SKM-1 (cell line): Measurements from ENCODE around the gene WBP2NL.

Experiments used
- DNase-seq: peaks from one replicate; lab custom pipeline; 2025; ENCODE audit not compliant: unreplicated experiment; lab: John Stamatoyannopoulos, UW

WBP2NL gene

GRCh38 chr22:42026705-42027104 lies 28.1 kb downstream of the WBP2NL start:
- no peak for DNase-seq

DNA sequence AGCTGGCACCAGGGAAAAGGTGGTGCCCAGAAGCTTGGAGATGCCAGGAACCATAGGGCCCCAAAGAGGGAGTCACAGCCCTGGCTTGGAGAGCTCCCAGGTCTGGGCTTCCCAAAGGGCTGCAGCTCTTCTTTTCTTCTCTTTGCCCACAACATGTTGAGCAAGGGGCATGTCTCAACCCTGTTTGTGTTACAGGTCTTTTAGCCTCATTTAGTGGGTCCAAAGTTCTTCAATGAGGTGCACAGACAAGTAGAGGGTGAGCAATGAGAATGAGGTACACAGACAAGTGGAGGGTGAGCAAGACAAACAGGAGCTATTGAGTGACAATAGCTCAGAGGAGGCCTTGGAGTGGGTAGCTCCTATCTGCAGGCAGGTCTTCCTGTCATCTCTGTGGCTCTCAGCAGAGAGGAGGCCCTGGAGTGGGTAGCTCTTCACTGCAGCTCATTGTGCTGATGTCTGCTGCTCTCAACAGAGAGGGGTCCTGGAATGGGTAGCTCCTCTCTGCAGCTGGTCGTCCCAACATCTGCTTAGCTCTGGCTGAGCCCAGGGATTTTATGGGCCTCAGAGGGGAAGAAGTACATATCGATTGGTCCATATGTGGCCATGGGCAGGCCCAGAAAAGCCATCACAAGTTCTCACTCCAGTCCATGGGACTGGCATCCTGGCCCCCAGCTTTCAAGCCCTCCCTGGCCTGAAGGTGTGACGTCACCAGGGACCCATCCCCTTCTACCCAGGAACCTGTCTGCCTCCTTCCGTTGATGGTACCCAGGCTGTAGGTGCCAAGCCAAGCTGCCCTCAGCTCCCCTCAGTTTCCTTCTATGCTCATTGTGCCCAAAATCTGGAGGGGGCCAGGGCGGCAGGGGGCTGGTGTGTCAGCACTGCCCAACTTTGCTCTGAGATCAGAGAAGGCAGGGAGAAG lies 34.9 kb downstream of the WBP2NL start:
- DNase-seq: no peak

- DNase-seq: no peak
These were observed 36.7 kb downstream of the WBP2NL start for GRCh38 chr22:42035256-42035655.

- DNase-seq: no peak
These were observed 40.7 kb downstream of the WBP2NL start for GRCh38 chr22:42039271-42039670.

GRCh38 chr22:42041784-42042183 lies 43.2 kb downstream of the WBP2NL start:
- no peak for DNase-seq

DNA sequence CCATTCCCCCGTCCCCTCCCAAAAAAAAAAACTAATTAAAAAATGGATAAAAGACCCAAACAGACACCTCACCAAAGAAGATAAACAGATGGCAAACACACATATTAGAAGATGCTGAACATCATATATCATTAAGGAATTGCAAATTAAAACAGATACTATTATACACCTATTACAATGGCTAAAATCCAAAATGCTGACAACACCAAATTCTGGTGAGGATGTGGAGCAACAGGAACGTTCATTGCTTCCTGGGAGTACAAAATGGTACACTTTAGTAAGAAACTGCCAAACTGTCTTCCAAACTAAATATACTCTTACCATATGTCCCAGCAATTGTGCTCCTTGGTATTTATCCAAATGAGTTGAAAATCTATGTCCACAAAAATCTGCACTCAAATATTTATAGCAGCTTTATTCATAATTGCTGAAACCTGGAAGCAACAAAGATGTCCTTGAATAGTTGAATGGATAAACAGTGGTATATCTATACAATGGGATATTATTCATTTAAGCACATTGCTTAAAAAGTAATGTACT lies 52.1 kb downstream of the WBP2NL start:
- no peak for DNase-seq

- DNase-seq: no peak
These were observed 54.2 kb downstream of the WBP2NL start for GRCh38 chr22:42052765-42053164.

- DNase-seq: no peak
These were observed 58.3 kb downstream of the WBP2NL start for GRCh38 chr22:42056757-42057511.

- DNase-seq: no peak
These were observed 61.9 kb downstream of the WBP2NL start for GRCh38 chr22:42060489-42060888.

GRCh38 chr22:42061041-42061440 lies 62.5 kb downstream of the WBP2NL start:
- no peak for DNase-seq

GRCh38 chr22:42062506-42063170 lies 64.0 kb downstream of the WBP2NL start:
- no peak for DNase-seq

DNA sequence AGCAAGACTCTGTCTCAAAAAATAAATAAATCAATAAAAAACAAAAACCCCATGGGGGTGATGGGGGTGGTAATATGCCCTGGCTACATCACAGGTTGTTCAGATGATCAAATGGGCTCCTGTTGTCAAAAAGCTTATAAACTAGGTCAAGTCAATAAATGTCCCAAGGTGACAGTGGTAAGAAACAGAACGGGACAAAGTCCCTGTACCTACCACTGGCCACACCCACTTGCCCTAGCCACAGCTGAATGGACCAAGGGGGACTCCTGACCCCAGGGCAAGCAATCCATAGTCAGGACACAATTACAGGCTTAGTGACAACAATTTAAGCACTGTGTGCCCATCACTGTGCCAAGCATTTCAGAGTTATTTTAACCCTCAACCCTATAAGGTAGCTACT lies 66.0 kb downstream of the WBP2NL start:
- DNase-seq: no peak

- no peak for DNase-seq
These were observed 67.0 kb downstream of the WBP2NL start for GRCh38 chr22:42065438-42066125.

GRCh38 chr22:42066126-42066761 lies 67.7 kb downstream of the WBP2NL start:
- no peak for DNase-seq

GRCh38 chr22:42066937-42067336 lies 68.3 kb downstream of the WBP2NL start:
- DNase-seq: no peak

GRCh38 chr22:42067671-42068251 lies 69.2 kb downstream of the WBP2NL start:
- no peak for DNase-seq

DNA sequence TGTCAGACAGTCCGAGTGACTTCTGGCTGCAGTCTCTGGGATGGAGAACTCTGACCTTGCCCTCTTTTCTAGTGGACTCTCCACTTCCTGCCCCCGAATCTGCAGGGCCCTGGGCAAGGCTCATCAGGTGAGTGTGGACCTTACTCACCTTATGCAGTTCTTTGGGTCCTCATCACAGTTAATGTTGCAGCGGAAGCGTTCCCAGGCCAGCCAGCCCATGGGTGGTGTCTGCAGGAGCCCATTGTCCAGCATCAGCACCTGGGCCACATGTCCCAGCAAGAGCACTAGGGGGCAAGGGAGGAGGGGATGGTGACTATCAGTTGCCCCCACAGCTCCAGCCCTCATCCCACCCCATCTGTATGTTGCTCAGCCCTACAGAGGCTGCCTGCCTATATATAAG lies 69.7 kb downstream of the WBP2NL start:
- no peak for DNase-seq

DNA sequence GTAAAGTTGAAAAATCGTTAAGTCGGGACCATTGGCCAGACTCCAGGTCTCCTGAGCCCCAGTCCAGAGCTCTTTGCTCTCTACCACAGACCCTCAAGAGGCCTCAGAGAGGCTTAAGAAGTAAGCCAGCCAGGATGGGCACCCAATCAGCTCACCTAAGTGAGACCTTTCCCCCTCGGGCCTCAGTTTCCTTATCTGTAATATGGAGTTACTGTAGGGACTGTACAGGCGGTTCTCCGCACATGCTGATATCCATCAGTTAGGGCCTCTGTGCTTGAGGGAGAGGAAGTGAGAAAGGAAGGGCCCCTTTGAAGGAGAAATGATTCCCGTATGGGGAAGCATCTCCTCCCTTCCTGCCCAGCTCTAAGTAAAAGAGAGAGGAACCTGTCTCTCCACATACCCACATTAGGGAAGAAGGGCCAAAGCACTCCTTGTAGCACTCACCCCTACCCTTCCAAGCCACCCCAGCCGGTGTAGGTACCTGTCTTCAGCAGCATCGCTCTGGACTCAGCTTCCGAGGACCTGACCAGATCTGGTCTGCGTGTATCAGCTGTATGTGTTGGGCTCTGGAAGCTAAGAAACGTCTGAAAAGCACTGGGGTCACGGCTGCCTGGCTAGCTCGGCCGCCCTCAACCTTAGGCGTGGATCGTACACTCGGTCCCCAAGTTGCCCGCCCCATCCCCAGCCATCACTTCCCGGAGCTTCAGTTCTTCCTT lies 71.4 kb downstream of the WBP2NL start:
- DNase-seq: peak; percentile 52
